Mesenteric fat pad (tissue), 1 donor: ENCODE measurements around the gene APEX1. TPM values are rescaled to one million over a fixed set of nuclear protein-coding genes. Genes with fewer than 3 reads are reported as not detected.

Experiments
- DNase-seq: peaks from one replicate; pipeline ENCODE4 v3.0.0-alpha.2; 2020; ENCODE audit warnings: low spot score
- long read RNA-seq: library from polyadenylated mRNA; unstranded; transcript quantifications from one replicate; pipeline ENCODE4 v2.0.0, GENCODE V29; 2020
- total RNA-seq: library from RNA; stranded (reverse); fragmentation: NEBNext Ultra II Directional; extraction: Animal tissue kit (Norgen Biotek cat#: 25700); gene quantifications from one replicate; pipeline ENCODE4 v1.2.1, GENCODE V29; 2021
- donor health status: DM: yes; HTN: yes; CAD: no.

The APEX1 gene
- 118 TPM for total RNA-seq
- long read RNA-seq, transcript APEX1-201 (5 exons, 1,484 nt): major isoform, 187 of 342 reads
- long read RNA-seq, transcript APEX1-205 (4 exons, 1,603 nt): minor isoform, 41 of 342 reads
- long read RNA-seq, transcript APEX1-210 (5 exons, 1,437 nt): minor isoform, 30 of 342 reads
- long read RNA-seq, transcript APEX1-216 (3 exons, 1,803 nt): minor isoform, 24 of 342 reads
- long read RNA-seq, partial matches to known transcripts: 3 of 342 reads
- long read RNA-seq, other reads (novel, unspliced or antisense): 22 of 342 reads

GRCh38 chr14:20454516-20455354 is at the start of gene APEX1, which contains the start of gene OSGEP:
APEX1 (plus strand) TSS chr14:20455226; CDS start chr14:20455646, 420 bp downstream.
OSGEP (minus strand) TSS chr14:20454812; CDS start chr14:20454683, 129 bp downstream.
- DNase-seq: peak; percentile 99

DNA sequence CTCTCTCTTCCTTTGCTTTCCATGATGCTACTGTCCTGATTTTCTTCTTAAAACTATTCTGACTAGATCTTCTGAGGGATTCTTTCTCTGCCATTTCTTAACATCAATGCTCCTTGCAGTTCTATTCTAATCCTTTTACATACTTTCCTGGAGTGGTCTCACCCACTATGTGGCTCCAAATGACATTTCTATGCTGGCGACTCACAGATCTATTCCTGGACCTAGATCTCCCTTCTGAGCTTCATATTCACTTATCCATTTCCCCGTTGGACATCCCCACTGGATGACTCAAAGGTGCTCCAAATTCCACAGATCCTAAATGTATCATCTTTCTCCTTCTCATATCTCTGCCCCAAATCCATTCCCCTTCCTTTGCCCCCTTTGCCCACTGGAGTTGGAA is 45.8 kb upstream of the APEX1 start:
- no peak for DNase-seq

- DNase-seq: no peak
These were observed 42.6 kb upstream of the APEX1 start for GRCh38 chr14:20412411-20412810.

- DNase-seq: peak; percentile 96
These were observed 41.9 kb upstream of the APEX1 start, which contains the start of gene TEP1 for GRCh38 chr14:20412876-20413743. TEP1 (minus strand) TSS chr14:20413501; CDS start chr14:20408439, 5,062 bp downstream.

GRCh38 chr14:20413744-20414082 is 41.3 kb upstream of the APEX1 start:
- no peak for DNase-seq

DNA sequence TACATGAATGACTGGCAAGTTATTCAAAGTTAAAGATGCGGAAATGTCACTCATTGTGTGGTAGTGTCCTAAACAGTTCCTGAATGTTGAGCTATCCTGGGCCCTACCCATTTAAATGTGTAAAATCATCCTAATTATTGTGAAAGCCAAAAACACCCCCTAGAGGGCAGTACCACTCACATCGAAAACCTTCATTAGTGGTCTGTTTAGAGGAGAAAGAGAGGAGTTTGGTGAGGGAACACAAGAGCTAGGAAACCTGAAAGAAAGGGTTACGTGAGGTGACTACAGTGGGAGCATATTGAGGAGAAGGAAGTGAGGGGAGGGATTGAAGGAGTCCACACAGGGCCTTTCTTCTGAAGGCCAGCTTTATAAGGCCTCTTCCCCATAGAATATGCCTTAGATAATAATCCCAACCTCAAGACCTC is 39.2 kb upstream of the APEX1 start:
- no peak for DNase-seq

- no peak for DNase-seq
These were observed 38.8 kb upstream of the APEX1 start for GRCh38 chr14:20416223-20416622.

DNA sequence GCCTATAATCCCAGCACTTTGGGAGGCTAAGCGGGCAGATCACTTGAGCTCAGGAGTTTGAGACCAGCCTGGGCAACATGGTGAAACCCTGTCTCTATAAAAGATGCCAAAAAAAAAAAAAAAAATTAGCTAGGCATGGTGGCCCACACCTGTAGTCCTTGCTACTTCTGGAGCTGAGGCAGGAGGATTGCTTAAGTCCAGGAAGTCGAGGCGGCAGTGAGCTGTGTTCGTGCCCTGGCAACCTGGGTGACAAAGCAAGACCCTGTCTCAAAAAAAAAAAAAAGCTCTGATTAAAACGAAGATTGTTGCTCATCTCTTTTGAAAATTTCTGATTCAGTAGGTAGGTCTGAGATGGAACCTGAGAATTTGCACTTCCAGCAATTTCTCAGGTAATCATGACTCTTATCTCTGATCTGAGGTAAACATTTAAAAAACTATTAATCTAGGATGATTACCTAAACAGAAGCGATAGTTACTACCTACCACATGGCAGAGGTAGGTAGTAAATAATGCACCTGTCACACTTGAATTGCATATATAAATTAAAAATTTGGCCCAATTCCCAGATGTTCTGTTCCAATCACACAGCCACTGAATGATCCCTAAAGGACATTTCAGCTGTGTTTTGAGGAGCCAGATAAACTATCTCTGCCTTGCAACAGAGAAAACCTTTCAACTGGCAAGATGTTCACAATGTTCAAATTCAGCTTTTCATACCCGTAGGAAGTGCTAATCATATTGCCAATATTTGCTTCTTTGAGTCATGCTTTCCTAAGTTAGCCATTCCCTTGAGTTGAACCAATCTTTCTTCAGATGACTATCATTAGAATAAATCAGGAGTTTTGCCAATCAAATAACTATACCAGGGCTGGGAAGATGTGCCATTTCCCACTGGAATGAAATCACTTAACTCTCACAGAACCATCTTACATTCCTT is 37.5 kb upstream of the APEX1 start:
- DNase-seq: no peak

GRCh38 chr14:20418501-20418909 is 36.5 kb upstream of the APEX1 start:
- DNase-seq: no peak

- no peak for DNase-seq
These were observed 35.6 kb upstream of the APEX1 start for GRCh38 chr14:20419419-20419818.

DNA sequence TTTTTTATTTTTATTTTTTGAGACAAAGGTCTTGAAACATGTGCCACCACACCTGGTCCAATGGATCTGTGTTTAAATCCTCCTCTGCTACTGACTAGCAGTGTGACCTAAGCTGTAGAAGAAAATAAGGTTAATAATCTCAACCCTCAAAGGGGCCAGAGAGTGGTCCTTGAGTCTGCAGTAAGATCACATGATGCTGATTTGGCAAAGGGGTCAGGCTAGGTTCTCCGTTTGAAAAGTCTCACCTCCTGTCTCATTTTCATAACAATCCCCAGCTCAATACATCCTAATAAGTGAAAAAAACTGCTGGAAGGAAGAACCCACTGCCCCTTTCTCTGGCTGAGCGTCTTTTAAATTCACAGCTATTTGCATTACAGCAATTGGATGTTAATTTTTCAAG is 33.8 kb upstream of the APEX1 start:
- DNase-seq: no peak

DNA sequence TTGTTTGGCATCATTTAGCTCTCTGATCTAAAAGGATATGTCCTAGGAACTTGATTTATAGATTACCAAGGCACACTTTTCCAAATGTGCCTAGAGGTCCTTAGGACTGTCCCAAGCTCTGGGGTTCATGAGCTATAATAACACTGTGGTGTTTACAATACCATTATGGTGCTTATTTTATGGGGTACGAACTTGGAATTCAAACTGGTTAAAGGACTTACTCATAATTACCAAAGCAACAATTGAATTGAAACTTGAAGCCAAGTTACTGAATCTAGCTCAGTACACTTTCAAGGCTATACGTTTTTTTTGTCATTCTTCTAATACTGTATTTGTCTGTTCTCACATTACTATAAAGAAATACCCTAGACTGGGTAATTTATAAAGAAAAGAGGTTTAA is 32.1 kb upstream of the APEX1 start:
- DNase-seq: no peak

DNA sequence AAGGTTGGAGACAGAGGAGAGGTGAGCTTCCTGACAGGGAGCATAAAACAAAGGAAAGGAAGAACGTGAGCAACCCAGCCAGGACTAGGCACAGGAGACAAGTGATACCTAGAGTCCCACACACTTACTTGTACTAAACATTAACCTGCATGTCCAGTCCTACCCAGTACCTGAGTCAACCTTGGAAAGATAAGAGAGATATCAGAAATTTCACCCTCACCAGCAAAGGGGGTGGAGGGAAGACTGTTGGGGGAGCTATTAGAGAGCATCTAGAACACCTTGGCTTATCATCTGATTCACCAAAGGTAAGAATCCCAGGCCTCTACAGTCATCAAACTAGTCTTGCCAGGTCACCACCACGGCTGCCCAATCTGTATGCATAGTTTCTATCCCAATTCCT is 30.2 kb upstream of the APEX1 start:
- DNase-seq: no peak

GRCh38 chr14:20427231-20428009 is 27.6 kb upstream of the APEX1 start:
- DNase-seq: no peak

- DNase-seq: no peak
These were observed 27.0 kb upstream of the APEX1 start for GRCh38 chr14:20428010-20428365.

- DNase-seq: no peak
These were observed 26.2 kb upstream of the APEX1 start for GRCh38 chr14:20428802-20429201.

DNA sequence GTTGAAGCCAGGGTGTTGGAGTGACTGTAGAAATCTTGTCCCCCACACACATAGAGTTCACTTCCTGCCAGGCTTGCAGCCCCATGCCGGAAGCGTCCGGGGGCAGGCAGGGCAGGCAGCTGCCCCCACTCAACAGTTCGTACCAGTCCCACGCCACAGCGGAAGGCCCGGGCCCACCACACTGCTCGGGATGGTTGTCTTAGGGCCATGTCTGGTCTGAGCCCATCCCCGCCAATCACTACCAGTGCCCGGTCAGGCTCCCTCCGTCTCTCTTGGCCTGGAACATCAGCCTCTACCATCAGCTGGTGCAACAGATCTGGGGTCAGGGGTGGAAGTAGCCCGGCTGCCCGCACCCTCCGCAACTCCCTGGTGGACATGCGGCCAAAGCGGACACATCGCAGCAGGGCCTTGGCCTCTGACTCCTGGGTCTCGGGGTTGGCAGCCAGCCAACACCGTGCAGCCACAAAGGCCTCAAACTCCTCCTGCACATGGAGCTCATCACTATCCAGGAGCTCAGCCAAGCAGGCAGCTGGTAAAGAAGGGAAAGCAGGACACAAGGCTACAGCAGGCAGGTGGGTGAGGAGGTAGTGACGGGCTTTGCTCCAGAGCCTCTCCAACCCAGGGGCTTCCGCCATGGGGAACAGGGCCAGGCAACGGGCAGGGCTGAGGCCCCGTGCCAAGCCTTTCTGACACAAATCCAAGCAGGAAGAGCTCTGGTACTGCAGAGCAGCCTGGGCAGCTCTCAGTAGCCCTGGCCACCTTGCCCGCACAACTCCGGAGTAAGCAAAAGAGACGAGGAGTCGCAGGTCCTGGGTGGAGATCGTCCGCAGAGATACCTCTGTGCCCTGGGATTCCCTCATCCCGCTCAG is 25.0 kb upstream of the APEX1 start:
- no peak for DNase-seq

- no peak for DNase-seq
These were observed 20.1 kb upstream of the APEX1 start for GRCh38 chr14:20434701-20435581.
